GM19467 (cell line): ENCODE measurements around the gene SELENOI.
"Not testable (repeated sequence)": the region's sequence is repeated elsewhere in the genome, so short reads cannot be mapped to it uniquely, and the experiment has no call there.

ENCODE experiments used
- ATAC-seq: cut with Tn5 transposase; IDR thresholded peaks from one replicate; pipeline ENCODE4 v1.9.1; 2021; ENCODE audit warnings: mild to moderate bottlenecking, moderate library complexity; ENCODE audit not compliant: unreplicated experiment

SELENOI gene

GRCh38 chr2:26326514-26326913 is 19.4 kb upstream of the SELENOI start:
- ATAC-seq, result no peak

GRCh38 chr2:26327291-26328272 is 18.4 kb upstream of the SELENOI start:
- no peak for ATAC-seq

GRCh38 chr2:26329083-26329482 is 16.9 kb upstream of the SELENOI start:
- not testable (repeated sequence) for ATAC-seq

GRCh38 chr2:26330114-26330549 is 15.8 kb upstream of the SELENOI start:
- peak; percentile 64 for ATAC-seq

- no peak for ATAC-seq
These were observed 15.3 kb upstream of the SELENOI start for GRCh38 chr2:26330604-26331003.

GRCh38 chr2:26331321-26331720 is 14.6 kb upstream of the SELENOI start:
- ATAC-seq, result not testable (repeated sequence)

- ATAC-seq, result no peak
These were observed 12.7 kb upstream of the SELENOI start for GRCh38 chr2:26333293-26333692.

GRCh38 chr2:26335231-26335630 is 10.7 kb upstream of the SELENOI start:
- ATAC-seq, result no peak

- ATAC-seq, result no peak
These were observed 9.2 kb upstream of the SELENOI start for GRCh38 chr2:26336719-26337118.

GRCh38 chr2:26337298-26337697 is 8.6 kb upstream of the SELENOI start:
- no peak for ATAC-seq

GRCh38 chr2:26340831-26341230 is 5.1 kb upstream of the SELENOI start:
- no peak for ATAC-seq

- no peak for ATAC-seq
These were observed 1.2 kb upstream of the SELENOI start for GRCh38 chr2:26344581-26345282.

- peak; percentile 1 for ATAC-seq
These were observed 729 bp upstream of the SELENOI start for GRCh38 chr2:26345283-26345544.

- no peak for ATAC-seq
These were observed 611 bp downstream of the SELENOI start, which contains the start of gene ADGRF3 for GRCh38 chr2:26346454-26347053. Gene ADGRF3, minus strand, starts transcription at chr2:26346789. Its CDS starts 555 bp downstream, at chr2:26346234.

- no peak for ATAC-seq
These were observed 1.4 kb downstream of the SELENOI start for GRCh38 chr2:26347286-26347865.

- no peak for ATAC-seq
These were observed 3.7 kb downstream of the SELENOI start for GRCh38 chr2:26349690-26350089.

GRCh38 chr2:26351375-26352090 is 5.6 kb downstream of the SELENOI start:
- no peak for ATAC-seq

- ATAC-seq, result no peak
These were observed 6.9 kb downstream of the SELENOI start for GRCh38 chr2:26352892-26353291.

GRCh38 chr2:26354469-26354868 is 8.5 kb downstream of the SELENOI start:
- ATAC-seq, result not testable (repeated sequence)
